K562 (cell line): Measurements from ENCODE around the gene CTNNA3. TPM values are rescaled to one million over a fixed set of nuclear protein-coding genes. Genes with fewer than 3 reads are reported as not detected.
A peak's percentile ranks its signal among the peaks of the same experiment; 100 is the strongest.

Experiments
- ATAC-seq: fragments of 200-7000 bp; cut with Tn5 transposase; 3 replicates; pipeline ENCODE4 v1.9.1; 2020; ENCODE audit warnings: moderate library complexity
- BruUV-seq: library from RNA; stranded (reverse); fragments of 400-500 nt; replicated peaks from 2 replicates; lab custom pipeline; 2021; lab: Mats Ljungman, UMichigan
- CTCF ChIA-PET: fragments of 300-600 bp; formaldehyde crosslinking; extraction: SDS; loops from one replicate; lab custom pipeline; 2021; ENCODE audit warnings: low intra/inter-chr PET ratio; lab: Yijun Ruan, JAX
- POLR2A ChIA-PET: fragments of 300-600, 350-650 bp; sonication (Branson Sonifier 250); formaldehyde crosslinking; extraction: SDS; loops from one replicate; lab custom pipeline; 2021; ENCODE audit warnings: antibody characterized with exemption, inconsistent platforms; lab: Yijun Ruan, JAX
- DNase-seq, 4 experiments: peaks; one replicate each; pipeline versions ENCODE4 v3.0.0 to v3.0.0-alpha.2; 2011 to 2018; ENCODE audit warnings: low spot score in 3 of 4, mixed read lengths in 3 of 4; ENCODE audit errors: extremely low read depth in 1 of 4
- FAIRE-seq: peaks from 2 replicates; lab custom pipeline; 2011; peaks lifted over from hg19 to GRCh38; lab: Jason Lieb, UNC
- H2AFZ ChIP-seq: 2 replicates; pipeline ENCODE4 v1.6.0; 2011; ENCODE audit warnings: low read depth, low read length, control low read depth, inconsistent platforms
- H3K27ac ChIP-seq: fragments of 200-600 bp; 3 replicates; pipeline ENCODE4 v1.8.0; 2011; ENCODE audit warnings: low read depth, mild to moderate bottlenecking, control low read depth, inconsistent platforms, low read length, moderate library complexity, mixed read lengths; ENCODE audit errors: extremely low read depth
- H3K27me3 ChIP-seq, 2 experiments: fragments of 300-600 bp in 1 of 2; 2 replicates in 1 of 2; 3 replicates in 1 of 2; pipeline versions ENCODE4 v1.6.0 to v1.8.0; 2011; ENCODE audit warnings: inconsistent platforms in 2 of 2, low read length in 2 of 2, mild to moderate bottlenecking in 1 of 2, mixed read lengths in 1 of 2, moderate library complexity in 1 of 2; ENCODE audit not compliant: control insufficient read depth in 2 of 2, insufficient read depth in 2 of 2
- H3K36me3 ChIP-seq: fragments of 300-600 bp; 3 replicates; pipeline ENCODE4 v1.8.0; 2011; ENCODE audit warnings: mild to moderate bottlenecking, low read length, inconsistent platforms; ENCODE audit not compliant: control insufficient read depth, insufficient read depth
- H3K4me1 ChIP-seq, 2 experiments: fragments of 200-600 bp in 1 of 2; replicated peaks in 1 of 2; 2 replicates in 1 of 2; 3 replicates in 1 of 2; pipeline versions ENCODE4 v1.5.1 to v1.8.0; 2011; ENCODE audit warnings: inconsistent platforms in 2 of 2, low read length in 2 of 2, mild to moderate bottlenecking in 1 of 2, mixed read lengths in 1 of 2, moderate library complexity in 1 of 2; ENCODE audit not compliant: control insufficient read depth in 2 of 2, insufficient read depth in 2 of 2
- H3K4me2 ChIP-seq: 2 replicates; pipeline ENCODE4 v1.6.1; 2011; ENCODE audit warnings: low read length, control low read depth, inconsistent platforms, mixed read lengths; ENCODE audit not compliant: insufficient read depth
- H3K4me3 ChIP-seq: fragments of 200-600 bp; sonication (generic), shearing (Covaris generic); 2 replicates; pipeline ENCODE4 v1.5.1; 2016; ENCODE audit warnings: control low read depth, inconsistent platforms
- H3K79me2 ChIP-seq: fragments of 200-600 bp; 3 replicates; pipeline ENCODE4 v1.8.0; 2011; ENCODE audit warnings: low read length, inconsistent platforms; ENCODE audit not compliant: control insufficient read depth, insufficient read depth
- H3K9ac ChIP-seq, 2 experiments: 2 replicates each; pipeline versions ENCODE4 v1.6.0 to v1.6.1; 2011; ENCODE audit warnings: low read depth in 2 of 2, low read length in 2 of 2, control low read depth in 1 of 2, inconsistent platforms in 1 of 2, mild to moderate bottlenecking in 1 of 2, mixed read lengths in 1 of 2; ENCODE audit not compliant: insufficient read depth in 1 of 2
- H3K9me1 ChIP-seq: one replicate; pipeline ENCODE4 v1.6.0; 2011; ENCODE audit warnings: inconsistent platforms, mild to moderate bottlenecking, low read length, moderate library complexity; ENCODE audit not compliant: control insufficient read depth, insufficient read depth
- H3K9me3 ChIP-seq: replicated peaks from 2 replicates; pipeline ENCODE4 v1.5.1; 2011; ENCODE audit warnings: low read depth, low read length, inconsistent platforms; ENCODE audit not compliant: control insufficient read depth, insufficient read depth
- H4K20me1 ChIP-seq: replicated peaks from 2 replicates; pipeline ENCODE4 v1.6.1; 2011; ENCODE audit warnings: low read length, inconsistent platforms, mixed read lengths; ENCODE audit not compliant: control insufficient read depth, insufficient read depth
- CLOCK ChIP-seq: fragments of 250-450 bp; sonication (Bioruptor Pico); IDR thresholded peaks from 2 replicates; pipeline ENCODE4 v1.4.0; 2020; ENCODE audit warnings: mild to moderate bottlenecking, moderate library complexity, borderline replicate concordance
- DPF2 ChIP-seq: fragments of 450-650 bp; IDR thresholded peaks from 2 replicates; pipeline ENCODE4 v1.6.1; 2016
- E2F3 ChIP-seq: fragments of 250-450 bp; sonication (Bioruptor Pico); IDR thresholded peaks from 2 replicates; pipeline ENCODE4 v1.4.0; 2020; ENCODE audit warnings: mild to moderate bottlenecking
- FOXK2 ChIP-seq, 2 experiments: fragments of 450-650 bp; IDR thresholded peaks in 1 of 2; conservative IDR thresholded peaks in 1 of 2; 2 replicates each; pipeline ENCODE4 v1.6.1; 2016; ENCODE audit warnings: low read depth in 2 of 2, mild to moderate bottlenecking in 1 of 2
- HLTF ChIP-seq: fragments of 450-650 bp; IDR thresholded peaks from 2 replicates; pipeline ENCODE4 v1.6.1; 2016
- ILF3 ChIP-seq: fragments of 450-650 bp; IDR thresholded peaks from 2 replicates; pipeline ENCODE4 v1.6.1; 2018; ENCODE audit warnings: antibody characterized with exemption, mild to moderate bottlenecking, moderate library complexity, borderline replicate concordance
- SMC3 ChIP-seq: conservative IDR thresholded peaks from 2 replicates; pipeline ENCODE4 v1.6.1; 2011; ENCODE audit warnings: low read depth, low read length, improper control_type of control experiment; ENCODE audit not compliant: insufficient read depth
- STAT5A ChIP-seq: IDR thresholded peaks from 2 replicates; pipeline ENCODE4 v1.6.1; 2012; ENCODE audit warnings: low read length, inconsistent platforms, borderline replicate concordance
- TSC22D4 ChIP-seq: fragments of 450-650 bp; IDR thresholded peaks from 2 replicates; pipeline ENCODE4 v1.6.1; 2016; ENCODE audit warnings: missing genetic modification characterization, missing biosample characterization, control low read depth
- ZBTB49 ChIP-seq: sonication (generic); formaldehyde crosslinking; IDR thresholded peaks from 2 replicates; pipeline ENCODE4 v1.8.0; 2022; ENCODE audit warnings: missing genetic modification reagents, mild to moderate bottlenecking, borderline replicate concordance
- ZFP30 ChIP-seq: fragments of 250-450 bp; sonication (Bioruptor Pico); IDR thresholded peaks from 2 replicates; pipeline ENCODE4 v1.8.0; 2022; ENCODE audit warnings: moderate library complexity, mild to moderate bottlenecking, inconsistent platforms, borderline replicate concordance
- ZFPM2 ChIP-seq: fragments of 250-450 bp; sonication (Bioruptor Pico); IDR thresholded peaks from 2 replicates; pipeline ENCODE4 v1.5.1; 2022; ENCODE audit warnings: mild to moderate bottlenecking
- ZNF23 ChIP-seq: fragments of 250-450 bp; sonication (Bioruptor Pico); IDR thresholded peaks from 2 replicates; pipeline ENCODE4 v1.4.0; 2020; ENCODE audit warnings: mild to moderate bottlenecking
- WGBS: fragments of 100-300 bp; shearing (Covaris generic); methylation state at CpG from one replicate; pipeline ENCODE4 v1.1.6; 2016; ENCODE audit warnings: low coverage, mixed read lengths; ENCODE audit not compliant: insufficient coverage; ENCODE audit errors: missing lambda C conversion rate; 5-methylcytosine and 5-hydroxymethylcytosine counted together
- in situ Hi-C: fragments of 300-500 bp; cut with MboI; formaldehyde crosslinking; loops from 4 replicates; pipeline ENCODE4 v1.15.0; 2018; ENCODE audit warnings: inconsistent platforms, mixed read lengths
- intact Hi-C: fragments of 100-400 bp; cut with micrococcal nuclease; formaldehyde crosslinking; loops from 2 replicates; pipeline ENCODE4 v1.14.2; 2022
- polyA plus RNA-seq, 8 experiments: library from polyadenylated mRNA; depleted of rRNA in 4 of 8; stranded (reverse) in 5 of 8; unstranded in 3 of 8; fragments of >200 nt; fragmentation: Nextera tagmentation in 2 of 8; fragmentation: Illumina TruSeq in 1 of 8; extraction: Ambion mirVana in 2 of 8; extraction: Trizol in 1 of 8; gene quantifications; 2 replicates each; pipeline versions ENCODE4 v1.2.1 to v1.2.3, GENCODE V29; 2011 to 2014; ENCODE audit warnings: inconsistent platforms in 1 of 8, missing spikeins in 1 of 8
- total RNA-seq, 7 experiments: library from RNA; depleted of rRNA in 6 of 7; stranded (reverse); fragments of >200 nt in 6 of 7; fragmentation: Illumina TruSeq in 2 of 7; extraction: Trizol in 2 of 7; gene quantifications; 2 replicates each; pipeline versions ENCODE4 v1.2.1 to v1.2.3, GENCODE V29; 2011 to 2021; ENCODE audit warnings: low replicate concordance in 1 of 7

CTNNA3 gene
- total and polyA plus RNA-seq, 9 of the 15 experiments (the other 6 are each of a cell fraction or from before 2014, with no cell fraction given) = 0.04 TPM; not detected in 8

- no peaks in the 10 kb centered on the region for H3K4me1 ChIP-seq
- H3K79me2 ChIP-seq = no peaks in the 10 kb centered on the region
- no peak for FAIRE-seq
- DNase-seq = no peak
- H3K4me2 ChIP-seq = no peak overlapping the region
- H3K9me1 ChIP-seq = no peaks in the 10 kb centered on the region
- ATAC-seq = no peak
- no peaks in the 10 kb centered on the region for H3K9me3 ChIP-seq
- H3K27me3 ChIP-seq = no peaks in the 10 kb centered on the region
- in situ Hi-C loops (no loop called here), intact Hi-C loops (no loop called here)
- ChIA-PET POLR2A (no interaction called here), CTCF (no interaction called here)
- no peak overlapping the region for H2AFZ ChIP-seq
- H3K4me3 ChIP-seq = no peak overlapping the region
- H3K36me3 ChIP-seq = no peaks in the 10 kb centered on the region
- H4K20me1 ChIP-seq = no peaks in the 10 kb centered on the region
- no peak overlapping the region for H3K9ac ChIP-seq
- no TSS peak for BruUV-seq
- 0% methylated on average over 2 of the region's 2 CpGs for WGBS
- no peak overlapping the region for H3K27ac ChIP-seq
- TF ChIP-seq ZFP30 = peak; percentile 97
- no peak for TF ChIP-seq DPF2
- TF ChIP-seq STAT5A = no peak
Observed at GRCh38 chr10:67587771-67588170, 108.2 kb downstream of the CTNNA3 start.

GRCh38 chr10:67575532-67575931, 120.5 kb downstream of the CTNNA3 start:
- no peak overlapping the region for H3K9ac ChIP-seq
- no peaks in the 10 kb centered on the region; the same call in 1 of the 2 replicates for H3K9me3 ChIP-seq
- H3K4me2 ChIP-seq = no peak overlapping the region
- no peaks in the 10 kb centered on the region for H3K27me3 ChIP-seq
- H3K79me2 ChIP-seq = no peaks in the 10 kb centered on the region
- DNase-seq (no peak), FAIRE-seq (no peak), ATAC-seq (no peak)
- H3K27ac ChIP-seq = no peak overlapping the region
- H3K36me3 ChIP-seq = no peaks in the 10 kb centered on the region
- H4K20me1 ChIP-seq = no peaks in the 10 kb centered on the region
- H3K4me3 ChIP-seq = no peak overlapping the region
- in situ Hi-C loops = no loop called here
- H2AFZ ChIP-seq = no peak overlapping the region
- H3K4me1 ChIP-seq = no peaks in the 10 kb centered on the region
- ChIA-PET CTCF (no interaction called here), POLR2A (interaction anchor here (0.6 kb wide), 1 partner anchor 609 kb away, joined by 3 read pairs; no protein-coding TSS in a partner anchor)
- no peaks in the 10 kb centered on the region for H3K9me1 ChIP-seq
- BruUV-seq = no TSS peak
- WGBS = 0% methylated on average over 1 of the region's 1 CpG
- intact Hi-C loops = no loop called here
- no peak for TF ChIP-seq SMC3
- TF ChIP-seq TSC22D4 (tag) = no peak
- no peak for TF ChIP-seq ZBTB49 (CRISPR knock-in tag)
- no peak for TF ChIP-seq ZNF23 (CRISPR knock-in tag)
- TF ChIP-seq HLTF = no peak
- no peak for TF ChIP-seq ZFPM2 (CRISPR knock-in tag)
- TF ChIP-seq CLOCK (CRISPR knock-in tag) = no peak
- no peak for TF ChIP-seq ILF3
- no peak for TF ChIP-seq FOXK2 (conservative IDR thresholded peaks at IDR 0.05 in 1 of 2, IDR thresholded peaks at IDR 0.05 in 1 of 2; ENCODE audit: low read depth in 2 of 2)
- TF ChIP-seq E2F3 = no peak
